Measurements from ENCODE around the gene IGSF22. TPM values are rescaled to one million over a fixed set of nuclear protein-coding genes. Genes with fewer than 3 reads are reported as not detected.

Gene IGSF22
- polyA plus RNA-seq, 1 of the 3 experiments (the other 2 are of a cell fraction), result 0.02 TPM

- TF ChIP-seq, protein P1, sequence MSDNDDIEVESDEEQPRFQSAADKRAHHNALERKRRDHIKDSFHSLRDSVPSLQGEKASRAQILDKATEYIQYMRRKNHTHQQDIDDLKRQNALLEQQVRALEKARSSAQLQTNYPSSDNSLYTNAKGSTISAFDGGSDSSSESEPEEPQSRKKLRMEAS (IDR thresholded peaks at IDR 0.05; ENCODE audit: low read depth), result no peak
- TF ChIP-seq MEF2A (IDR thresholded peaks at IDR 0.05; ENCODE audit: borderline replicate concordance, low read depth) (no peak), REST (IDR thresholded peaks at IDR 0.05; ENCODE audit: low read depth, low read length) (no peak), POLR2AphosphoS5 (IDR thresholded peaks at IDR 0.05; ENCODE audit: low read depth, low read length) (no peak), TCF12 (IDR thresholded peaks at IDR 0.05) (no peak)
Observed at GRCh38 chr11:18774801-18775200, 48.8 kb upstream of the IGSF22 start (continued).

DNA sequence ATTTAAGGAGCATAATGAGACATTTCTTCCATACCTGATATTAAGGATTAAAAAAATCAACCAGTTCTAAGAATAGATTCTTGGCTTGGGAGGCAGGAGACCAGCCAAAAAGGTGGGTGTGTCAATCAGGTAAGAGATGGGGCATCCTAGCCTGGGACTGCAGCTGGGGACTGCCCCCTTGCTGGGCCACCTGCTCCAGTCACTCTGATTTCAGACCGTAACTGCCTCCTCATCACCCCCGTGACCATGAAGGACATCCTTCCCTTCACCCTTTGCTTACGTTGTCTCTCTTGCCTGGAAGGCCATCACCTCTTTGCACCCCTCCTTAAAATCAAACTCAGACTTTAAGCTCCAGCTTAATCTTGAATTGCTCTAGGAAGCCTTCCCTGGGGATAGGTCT is 47.7 kb upstream of the IGSF22 start:
- ChIA-PET CTCF (interaction anchor here (0.8 to 9.1 kb wide), 8 partner anchors 8 to 79 kb away, joined by 3 to 185 read pairs (median 8); partner anchors contain the start of gene PTPN5), POLR2A (no interaction called here)
- H3K36me3 ChIP-seq (replicated peaks in 1 of 2; ENCODE audit: control insufficient read depth in 1 of 2, insufficient read depth in 2 of 2, low read length in 1 of 2), result no peaks in the 10 kb centered on the region
- no peak for TF ChIP-seq IRF3 (IDR thresholded peaks at IDR 0.05; ENCODE audit: low read depth, low read length)
- no peak for TF ChIP-seq RCOR1 (IDR thresholded peaks at IDR 0.05; ENCODE audit: low read length)
- no peak for TF ChIP-seq MEF2A (IDR thresholded peaks at IDR 0.05; ENCODE audit: borderline replicate concordance, low read depth)
- TF ChIP-seq FOSL2 (IDR thresholded peaks at IDR 0.05; ENCODE audit: borderline replicate concordance, low read depth), result no peak
- no peak for TF ChIP-seq CHD2 (IDR thresholded peaks at IDR 0.05; ENCODE audit: low read length, partially characterized antibody)
- no peaks in the 10 kb centered on the region for H4K20me1 ChIP-seq (ENCODE audit: insufficient read depth)
- no peak for DNase-seq
- H3K9ac ChIP-seq, result no peak overlapping the region
- no peaks in the 10 kb centered on the region; the same call in 1 of the 2 replicates for H3K27me3 ChIP-seq (ENCODE audit: insufficient read depth)
- no peak overlapping the region for H3K4me2 ChIP-seq
- WGBS (ENCODE audit: low lambda C conversion rate), result 61% methylated on average over 3 of the region's 3 CpGs
- no peaks in the 10 kb centered on the region for H3K4me1 ChIP-seq (ENCODE audit: control insufficient read depth in 1 of 2, insufficient read depth in 2 of 2, low read depth in 1 of 2, low read length in 1 of 2)
- H3K79me2 ChIP-seq (ENCODE audit: insufficient read depth), result no peaks in the 10 kb centered on the region
- H3K9me3 ChIP-seq, result no peaks in the 10 kb centered on the region
- no peak overlapping the region for H3K4me3 ChIP-seq (ENCODE audit: low read depth in 2 of 2, low read length in 1 of 2)
- H3K27ac ChIP-seq (ENCODE audit: low read depth in 2 of 2, low read length in 1 of 2), result no peak overlapping the region
- no peak overlapping the region for H2AFZ ChIP-seq (ENCODE audit: low read depth)
- no peaks in the 10 kb centered on the region for H3K9me2 ChIP-seq
- H3F3A ChIP-seq (replicated peaks; ENCODE audit: insufficient read depth), result no peaks in the 10 kb centered on the region

GRCh38 chr11:18773104-18773503 is 47.1 kb upstream of the IGSF22 start:
- Histone ChIP-seq H3K9me3 (no peaks in the 10 kb centered on the region), H3K27me3 (ENCODE audit: insufficient read depth) (no peaks in the 10 kb centered on the region; the same call in 1 of the 2 replicates), H3F3A (replicated peaks; ENCODE audit: insufficient read depth) (no peaks in the 10 kb centered on the region), H4K20me1 (ENCODE audit: insufficient read depth) (no peaks in the 10 kb centered on the region), H2AFZ (ENCODE audit: low read depth) (no peak overlapping the region), H3K4me2 (no peak overlapping the region), H3K9me2 (no peaks in the 10 kb centered on the region), H3K9ac (no peak overlapping the region), H3K4me3 (ENCODE audit: low read depth in 2 of 2, low read length in 1 of 2) (no peak overlapping the region), H3K4me1 (ENCODE audit: control insufficient read depth in 1 of 2, insufficient read depth in 2 of 2, low read depth in 1 of 2, low read length in 1 of 2) (no peaks in the 10 kb centered on the region), H3K79me2 (ENCODE audit: insufficient read depth) (no peaks in the 10 kb centered on the region), H3K36me3 (replicated peaks in 1 of 2; ENCODE audit: control insufficient read depth in 1 of 2, insufficient read depth in 2 of 2, low read length in 1 of 2) (no peaks in the 10 kb centered on the region), H3K27ac (ENCODE audit: low read depth in 2 of 2, low read length in 1 of 2) (no peak overlapping the region)
- CTCF ChIA-PET, result interaction anchor here (0.8 to 9.1 kb wide), 5 partner anchors 9 to 80 kb away, joined by 3 to 185 read pairs (median 7); partner anchors contain the start of gene PTPN5
- POLR2A ChIA-PET, result no interaction called here
- no peak for DNase-seq
- WGBS (ENCODE audit: low lambda C conversion rate), result 68% methylated on average over 8 of the region's 8 CpGs
- no peak for TF ChIP-seq SMC3 (IDR thresholded peaks at IDR 0.05; ENCODE audit: low read depth, low read length)
- TF ChIP-seq, protein P2, sequence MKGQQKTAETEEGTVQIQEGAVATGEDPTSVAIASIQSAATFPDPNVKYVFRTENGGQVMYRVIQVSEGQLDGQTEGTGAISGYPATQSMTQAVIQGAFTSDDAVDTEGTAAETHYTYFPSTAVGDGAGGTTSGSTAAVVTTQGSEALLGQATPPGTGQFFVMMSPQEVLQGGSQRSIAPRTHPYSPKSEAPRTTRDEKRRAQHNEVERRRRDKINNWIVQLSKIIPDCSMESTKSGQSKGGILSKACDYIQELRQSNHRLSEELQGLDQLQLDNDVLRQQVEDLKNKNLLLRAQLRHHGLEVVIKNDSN (IDR thresholded peaks at IDR 0.05; ENCODE audit: borderline replicate concordance, low read depth), result no peak
- TF ChIP-seq FOXJ3 (CRISPR knock-in tag; IDR thresholded peaks at IDR 0.05), result no peak
- TF ChIP-seq MXI1 (IDR thresholded peaks at IDR 0.05; ENCODE audit: low read depth, low read length), result no peak
- TF ChIP-seq POLR2AphosphoS5 (IDR thresholded peaks at IDR 0.05; ENCODE audit: low read depth, low read length), result no peak
- TF ChIP-seq RCOR1 (IDR thresholded peaks at IDR 0.05; ENCODE audit: low read length), result no peak
- TF ChIP-seq CHD2 (IDR thresholded peaks at IDR 0.05; ENCODE audit: low read length, partially characterized antibody), result no peak
- TF ChIP-seq EZH2phosphoT487 (IDR thresholded peaks at IDR 0.05; ENCODE audit: borderline replicate concordance, low read depth), result no peak
- TF ChIP-seq CTCF (IDR thresholded peaks at IDR 0.05), result no peak
- TF ChIP-seq JUND (IDR thresholded peaks at IDR 0.05), result no peak
- no peak for TF ChIP-seq FOSL2 (IDR thresholded peaks at IDR 0.05; ENCODE audit: borderline replicate concordance, low read depth)
- no peak for TF ChIP-seq ELF1 (IDR thresholded peaks at IDR 0.05)
- TF ChIP-seq TAF1 (IDR thresholded peaks at IDR 0.05; ENCODE audit: borderline replicate concordance, low read depth, low read length), result no peak
